HCT116 (cell line): ENCODE data around the gene IRF2. TPM values are rescaled to one million over a fixed set of nuclear protein-coding genes. Genes with fewer than 3 reads are reported as not detected.

ENCODE experiments used
- ATAC-seq: fragments of 200-7000 bp; cut with Tn5 transposase; 2 replicates; pipeline ENCODE4 v1.9.1; 2020; ENCODE audit warnings: mild to moderate bottlenecking, moderate library complexity
- BruUV-seq: library from RNA; stranded (reverse); fragments of 400-500 nt; replicated peaks from 2 replicates; lab custom pipeline; 2021; lab: Mats Ljungman, UMichigan
- CTCF ChIA-PET: fragments of 300-600 bp; sonication (Branson Sonifier 250); formaldehyde crosslinking; loops from one replicate; lab custom pipeline; 2021; ENCODE audit warnings: antibody characterized with exemption; lab: Charles Lee
- POLR2A ChIA-PET: fragments of 300-600, 350-600 bp; sonication (Branson Sonifier 250); formaldehyde crosslinking; loops from one replicate; lab custom pipeline; 2021; ENCODE audit warnings: antibody characterized with exemption; lab: Charles Lee
- RAD21 ChIA-PET, 2 experiments: fragments of 300-600 bp; sonication (Branson Sonifier 250); formaldehyde crosslinking; loops; one replicate each; lab custom pipeline; 2023; ENCODE audit warnings: low total read pairs in 2 of 2; ENCODE audit not compliant: uncharacterized antibody in 2 of 2, unreplicated experiment in 2 of 2, low non-redundant PET in 1 of 2; lab: Charles Lee
- DNase-seq: peaks from one replicate; pipeline ENCODE4 v3.0.0-alpha.2; 2010; ENCODE audit warnings: low read depth, low spot score
- H2AFZ ChIP-seq: fragments of 200-600 bp; shearing (Covaris generic), sonication (generic); 2 replicates; pipeline ENCODE4 v1.6.1; 2017; ENCODE audit warnings: low read depth, mixed run types, mixed read lengths, antibody characterized with exemption, low read length; ENCODE audit not compliant: poor library complexity, severe bottlenecking
- H3K27ac ChIP-seq: 2 replicates; pipeline ENCODE4 v1.5.1; 2012; ENCODE audit warnings: low read depth, low read length
- H3K27me3 ChIP-seq: fragments of 200-600 bp; sonication (generic); 2 replicates; pipeline ENCODE4 v1.6.1; 2016; ENCODE audit warnings: mixed run types, low read length, mixed read lengths; ENCODE audit not compliant: insufficient read depth
- H3K36me3 ChIP-seq, 2 experiments: fragments of 200-500 bp in 1 of 2; fragments of 200-600 bp in 1 of 2; sonication (Bioruptor generic) in 1 of 2; sonication (generic) in 1 of 2; 2 replicates each; pipeline versions ENCODE4 v1.5.1 to v1.6.1; 2014 to 2016; ENCODE audit warnings: low read length in 2 of 2, inconsistent platforms in 1 of 2, mixed read lengths in 1 of 2, mixed run types in 1 of 2; ENCODE audit not compliant: insufficient read depth in 2 of 2, control insufficient read depth in 1 of 2
- H3K4me1 ChIP-seq, 2 experiments: fragments of 200-600 bp in 1 of 2; sonication (generic) in 1 of 2; 2 replicates each; pipeline versions ENCODE4 v1.5.1 to v1.6.1; 2012 to 2017; ENCODE audit warnings: low read length in 2 of 2, inconsistent platforms in 1 of 2, mild to moderate bottlenecking in 1 of 2, mixed read lengths in 1 of 2, mixed run types in 1 of 2, moderate library complexity in 1 of 2; ENCODE audit not compliant: insufficient read depth in 2 of 2, control insufficient read depth in 1 of 2
- H3K4me2 ChIP-seq: fragments of 200-600 bp; sonication (generic); 2 replicates; pipeline ENCODE4 v1.6.1; 2017; ENCODE audit warnings: mixed run types, low read length, mixed read lengths
- H3K4me3 ChIP-seq, 2 experiments: fragments of 200-600 bp in 1 of 2; sonication (generic) in 1 of 2; replicated peaks in 1 of 2; 2 replicates each; pipeline ENCODE4 v1.5.1; 2011 to 2016; ENCODE audit warnings: low read length in 2 of 2, control low read depth in 1 of 2, low read depth in 1 of 2, mild to moderate bottlenecking in 1 of 2, mixed read lengths in 1 of 2, mixed run types in 1 of 2
- H3K79me2 ChIP-seq: fragments of 200-600 bp; sonication (generic); 2 replicates; pipeline ENCODE4 v1.6.1; 2017; ENCODE audit warnings: mild to moderate bottlenecking, mixed run types, low read length, moderate library complexity, mixed read lengths; ENCODE audit not compliant: insufficient read depth
- H3K9ac ChIP-seq: fragments of 200-600 bp; sonication (generic); 2 replicates; pipeline ENCODE4 v1.6.1; 2016; ENCODE audit warnings: low read length, mixed read lengths
- H3K9me2 ChIP-seq: fragments of 200-600 bp; sonication (generic), shearing (Covaris generic); 2 replicates; pipeline ENCODE4 v1.6.1; 2017; ENCODE audit warnings: mixed run types, mild to moderate bottlenecking, moderate library complexity; ENCODE audit not compliant: insufficient read depth
- H3K9me3 ChIP-seq, 2 experiments: fragments of 200-500 bp in 1 of 2; fragments of 200-600 bp in 1 of 2; sonication (Bioruptor generic) in 1 of 2; sonication (generic) in 1 of 2; 2 replicates each; pipeline ENCODE4 v1.6.1; 2014 to 2017; ENCODE audit warnings: low read length in 2 of 2, mixed read lengths in 2 of 2, inconsistent platforms in 1 of 2, low read depth in 1 of 2, mild to moderate bottlenecking in 1 of 2, mixed run types in 1 of 2, moderate library complexity in 1 of 2; ENCODE audit not compliant: control insufficient read depth in 1 of 2, insufficient read depth in 1 of 2
- H4K20me1 ChIP-seq: fragments of 200-600 bp; sonication (generic), shearing (Covaris generic); 2 replicates; pipeline ENCODE4 v1.6.1; 2017; ENCODE audit warnings: mixed run types, mild to moderate bottlenecking, moderate library complexity; ENCODE audit not compliant: insufficient read depth
- CBX3 ChIP-seq: IDR thresholded peaks from 2 replicates; pipeline ENCODE4 v1.6.1; 2012; ENCODE audit warnings: low read depth
- EGR1 ChIP-seq: IDR thresholded peaks from 2 replicates; pipeline ENCODE4 v1.6.1; 2012; ENCODE audit warnings: low read depth
- ELF1 ChIP-seq: IDR thresholded peaks from 2 replicates; pipeline ENCODE4 v1.6.1; 2012; ENCODE audit warnings: low read depth, borderline replicate concordance
- FOSL1 ChIP-seq: IDR thresholded peaks from 2 replicates; pipeline ENCODE4 v1.6.1; 2012; ENCODE audit warnings: low read depth
- POLR2A ChIP-seq: IDR thresholded peaks from 2 replicates; pipeline ENCODE4 v1.7.0; 2011; ENCODE audit warnings: borderline replicate concordance; ENCODE audit not compliant: insufficient read depth, insufficient read length; ENCODE audit errors: extremely low read depth
- POLR2AphosphoS5 ChIP-seq: IDR thresholded peaks from 2 replicates; pipeline ENCODE4 v1.6.1; 2011; ENCODE audit warnings: mild to moderate bottlenecking, low read depth, low read length, moderate library complexity
- RAD21 ChIP-seq: IDR thresholded peaks from 2 replicates; pipeline ENCODE4 v1.6.1; 2012; ENCODE audit warnings: low read depth, mild to moderate bottlenecking
- SIN3A ChIP-seq: IDR thresholded peaks from 2 replicates; pipeline ENCODE4 v1.6.1; 2012; ENCODE audit warnings: low read depth
- SP1 ChIP-seq: IDR thresholded peaks from 2 replicates; pipeline ENCODE4 v1.6.1; 2012; ENCODE audit warnings: low read depth
- TCF7L2 ChIP-seq: IDR thresholded peaks from 2 replicates; pipeline ENCODE4 v1.7.0; 2011; ENCODE audit warnings: borderline replicate concordance, inconsistent platforms; ENCODE audit not compliant: insufficient read depth, insufficient read length; ENCODE audit errors: extremely low read depth
- YY1 ChIP-seq: IDR thresholded peaks from 2 replicates; pipeline ENCODE4 v1.6.1; 2011; ENCODE audit warnings: low read length, low read depth, moderate library complexity, mild to moderate bottlenecking; ENCODE audit not compliant: insufficient replicate concordance; ENCODE audit errors: extremely low read depth
- ZFX ChIP-seq: fragments of 450-650 bp; IDR thresholded peaks from 2 replicates; pipeline ENCODE4 v1.6.1; 2017
- ZNF274 ChIP-seq: fragments of 200-500 bp; sonication (Bioruptor generic); IDR thresholded peaks from 2 replicates; pipeline ENCODE4 v1.6.1; 2014; ENCODE audit warnings: mild to moderate bottlenecking, low read depth, low read length, inconsistent platforms
- intact Hi-C: fragments of 100-400 bp; cut with micrococcal nuclease; formaldehyde crosslinking; loops from 2 replicates; pipeline ENCODE4 v1.10.0; 2022
- total RNA-seq: library from RNA; stranded (reverse); gene quantifications from one replicate; pipeline ENCODE4 v1.2.1, GENCODE V29; 2021; ENCODE audit not compliant: unreplicated experiment
- TF ChIP-seq, protein P1 (sequence below): IDR thresholded peaks from 2 replicates; pipeline ENCODE4 v1.6.1; 2012
- TF ChIP-seq, protein P2 (sequence below), 3 experiments: fragments of 200-600 bp in 1 of 3; sonication (generic) in 1 of 3; IDR thresholded peaks in 2 of 3; conservative IDR thresholded peaks in 1 of 3; 2 replicates each; pipeline ENCODE4 v1.5.1; 2012 to 2017; ENCODE audit warnings: low read depth in 2 of 3, low read length in 2 of 3, antibody characterized with exemption in 1 of 3, borderline replicate concordance in 1 of 3, control low read depth in 1 of 3, mild to moderate bottlenecking in 1 of 3, mixed read lengths in 1 of 3, mixed run types in 1 of 3, moderate library complexity in 1 of 3; ENCODE audit not compliant: insufficient read depth in 1 of 3
- TF ChIP-seq, protein P3 (sequence below): IDR thresholded peaks from 2 replicates; pipeline ENCODE4 v1.6.1; 2011; ENCODE audit warnings: mild to moderate bottlenecking, low read length, moderate library complexity; ENCODE audit not compliant: insufficient replicate concordance; ENCODE audit errors: extremely low read depth

IRF2 gene
- total RNA-seq, 1 experiment from 2014 or later, result 10.6 TPM

DNA sequence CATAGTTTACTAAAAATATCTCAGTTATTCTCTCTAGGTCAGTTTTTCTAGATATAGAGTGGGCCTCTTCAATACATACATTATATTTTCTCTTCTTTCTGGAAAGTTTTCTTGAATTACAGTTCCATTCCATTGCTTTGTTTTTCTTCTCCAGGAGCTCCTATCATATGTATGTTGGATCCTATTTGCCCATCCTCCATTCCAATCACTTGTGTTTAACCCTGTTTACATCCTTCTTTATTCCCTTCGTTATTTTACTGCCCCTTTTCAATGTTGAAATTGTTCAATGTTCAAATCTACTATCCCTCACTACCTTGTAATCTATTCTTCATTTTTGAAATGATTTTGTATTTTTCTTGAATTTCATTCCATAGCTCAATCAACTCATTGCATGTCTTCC, 97.4 kb downstream of the IRF2 start:
- ATAC-seq, result no peak
- ChIA-PET RAD21 (no interaction called here), POLR2A (no interaction called here), CTCF (no interaction called here)
- DNase-seq, result no peak
- Histone ChIP-seq H3K9ac (no peak overlapping the region), H3K4me3 (no peak overlapping the region), H3K36me3 (no peaks in the 10 kb centered on the region), H4K20me1 (no peaks in the 10 kb centered on the region), H3K79me2 (no peaks in the 10 kb centered on the region), H3K9me3 (no peaks in the 10 kb centered on the region), H3K27ac (no peak overlapping the region), H2AFZ (no peak overlapping the region), H3K4me2 (no peak overlapping the region), H3K9me2 (no peaks in the 10 kb centered on the region), H3K27me3 (no peaks in the 10 kb centered on the region), H3K4me1 (no peaks in the 10 kb centered on the region)
- intact Hi-C loops, result no loop called here
- BruUV-seq, result no TSS peak
- TF ChIP-seq YY1 (no peak), ZFX (no peak), ELF1 (no peak), RAD21 (no peak), POLR2AphosphoS5 (no peak), TCF7L2 (no peak), CBX3 (no peak), SP1 (no peak), EGR1 (no peak), FOSL1 (no peak), ZNF274 (no peak), SIN3A (no peak), POLR2A (no peak)
- TF ChIP-seq, protein P1, sequence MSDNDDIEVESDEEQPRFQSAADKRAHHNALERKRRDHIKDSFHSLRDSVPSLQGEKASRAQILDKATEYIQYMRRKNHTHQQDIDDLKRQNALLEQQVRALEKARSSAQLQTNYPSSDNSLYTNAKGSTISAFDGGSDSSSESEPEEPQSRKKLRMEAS, result no peak
- TF ChIP-seq, protein P2, sequence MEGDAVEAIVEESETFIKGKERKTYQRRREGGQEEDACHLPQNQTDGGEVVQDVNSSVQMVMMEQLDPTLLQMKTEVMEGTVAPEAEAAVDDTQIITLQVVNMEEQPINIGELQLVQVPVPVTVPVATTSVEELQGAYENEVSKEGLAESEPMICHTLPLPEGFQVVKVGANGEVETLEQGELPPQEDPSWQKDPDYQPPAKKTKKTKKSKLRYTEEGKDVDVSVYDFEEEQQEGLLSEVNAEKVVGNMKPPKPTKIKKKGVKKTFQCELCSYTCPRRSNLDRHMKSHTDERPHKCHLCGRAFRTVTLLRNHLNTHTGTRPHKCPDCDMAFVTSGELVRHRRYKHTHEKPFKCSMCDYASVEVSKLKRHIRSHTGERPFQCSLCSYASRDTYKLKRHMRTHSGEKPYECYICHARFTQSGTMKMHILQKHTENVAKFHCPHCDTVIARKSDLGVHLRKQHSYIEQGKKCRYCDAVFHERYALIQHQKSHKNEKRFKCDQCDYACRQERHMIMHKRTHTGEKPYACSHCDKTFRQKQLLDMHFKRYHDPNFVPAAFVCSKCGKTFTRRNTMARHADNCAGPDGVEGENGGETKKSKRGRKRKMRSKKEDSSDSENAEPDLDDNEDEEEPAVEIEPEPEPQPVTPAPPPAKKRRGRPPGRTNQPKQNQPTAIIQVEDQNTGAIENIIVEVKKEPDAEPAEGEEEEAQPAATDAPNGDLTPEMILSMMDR (IDR thresholded peaks at IDR 0.05 in 2 of 3, conservative IDR thresholded peaks at IDR 0.05 in 1 of 3; ENCODE audit: borderline replicate concordance in 1 of 3, insufficient read depth in 1 of 3, low read depth in 2 of 3, low read length in 2 of 3), result no peak
- TF ChIP-seq, protein P3, sequence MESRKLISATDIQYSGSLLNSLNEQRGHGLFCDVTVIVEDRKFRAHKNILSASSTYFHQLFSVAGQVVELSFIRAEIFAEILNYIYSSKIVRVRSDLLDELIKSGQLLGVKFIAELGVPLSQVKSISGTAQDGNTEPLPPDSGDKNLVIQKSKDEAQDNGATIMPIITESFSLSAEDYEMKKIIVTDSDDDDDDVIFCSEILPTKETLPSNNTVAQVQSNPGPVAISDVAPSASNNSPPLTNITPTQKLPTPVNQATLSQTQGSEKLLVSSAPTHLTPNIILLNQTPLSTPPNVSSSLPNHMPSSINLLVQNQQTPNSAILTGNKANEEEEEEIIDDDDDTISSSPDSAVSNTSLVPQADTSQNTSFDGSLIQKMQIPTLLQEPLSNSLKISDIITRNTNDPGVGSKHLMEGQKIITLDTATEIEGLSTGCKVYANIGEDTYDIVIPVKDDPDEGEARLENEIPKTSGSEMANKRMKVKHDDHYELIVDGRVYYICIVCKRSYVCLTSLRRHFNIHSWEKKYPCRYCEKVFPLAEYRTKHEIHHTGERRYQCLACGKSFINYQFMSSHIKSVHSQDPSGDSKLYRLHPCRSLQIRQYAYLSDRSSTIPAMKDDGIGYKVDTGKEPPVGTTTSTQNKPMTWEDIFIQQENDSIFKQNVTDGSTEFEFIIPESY, result no peak
